H9 (cell line): ENCODE data around the gene PCGF3. TPM values are rescaled to one million over a fixed set of nuclear protein-coding genes. Genes with fewer than 3 reads are reported as not detected.

ENCODE experiments used
- DNase-seq: peaks from one replicate; pipeline ENCODE4 v3.0.0-alpha.2; 2017
- H2AFZ ChIP-seq: one replicate; pipeline ENCODE4 v1.6.1; 2013; ENCODE audit warnings: mild to moderate bottlenecking, low read length, control low read depth, moderate library complexity
- H2AK5ac ChIP-seq: 2 replicates; pipeline ENCODE4 v1.6.1; 2013; ENCODE audit warnings: low read length, control low read depth, mixed read lengths; ENCODE audit not compliant: insufficient read length
- H2BK120ac ChIP-seq: one replicate; pipeline ENCODE4 v1.6.1; 2013; ENCODE audit warnings: low read depth, mild to moderate bottlenecking, low read length, control low read depth, inconsistent platforms; ENCODE audit not compliant: poor library complexity, severe bottlenecking
- H2BK12ac ChIP-seq: 2 replicates; pipeline ENCODE4 v1.6.1; 2013; ENCODE audit warnings: low read length, control low read depth, mixed read lengths, low read depth; ENCODE audit not compliant: insufficient read length
- H2BK15ac ChIP-seq: 2 replicates; pipeline ENCODE4 v1.6.1; 2013; ENCODE audit warnings: low read depth, low read length, control low read depth
- H2BK20ac ChIP-seq: one replicate; pipeline ENCODE4 v1.6.1; 2013; ENCODE audit warnings: low read depth, mild to moderate bottlenecking, low read length, control low read depth, inconsistent platforms; ENCODE audit not compliant: poor library complexity, severe bottlenecking
- H2BK5ac ChIP-seq: 2 replicates; pipeline ENCODE4 v1.6.1; 2013; ENCODE audit warnings: low read length, control low read depth, mixed read lengths; ENCODE audit not compliant: insufficient read length
- H3K14ac ChIP-seq: 2 replicates; pipeline ENCODE4 v1.6.1; 2013; ENCODE audit warnings: low read length, control low read depth; ENCODE audit not compliant: insufficient read depth
- H3K18ac ChIP-seq: 2 replicates; pipeline ENCODE4 v1.6.1; 2013; ENCODE audit warnings: low read depth, mild to moderate bottlenecking, mixed read lengths, low read length, control low read depth; ENCODE audit not compliant: insufficient read length
- H3K23ac ChIP-seq: 2 replicates; pipeline ENCODE4 v1.6.1; 2013; ENCODE audit warnings: low read length, control low read depth, mixed read lengths, low read depth; ENCODE audit not compliant: insufficient read length
- H3K23me2 ChIP-seq: 2 replicates; pipeline ENCODE4 v1.6.1; 2013; ENCODE audit warnings: low read depth, mild to moderate bottlenecking, mixed read lengths, low read length, control low read depth; ENCODE audit not compliant: insufficient read length, poor library complexity, severe bottlenecking
- H3K27ac ChIP-seq: 2 replicates; pipeline ENCODE4 v1.5.1; 2013; ENCODE audit warnings: low read length, control low read depth, mixed read lengths, low read depth; ENCODE audit not compliant: insufficient read length
- H3K27me3 ChIP-seq: 2 replicates; pipeline ENCODE4 v1.6.1; 2013; ENCODE audit warnings: low read length, control low read depth, inconsistent platforms; ENCODE audit not compliant: insufficient read depth
- H3K4ac ChIP-seq: 2 replicates; pipeline ENCODE4 v1.6.1; 2013; ENCODE audit warnings: low read depth, mild to moderate bottlenecking, control low read depth, inconsistent platforms, low read length, moderate library complexity
- H3K4me1 ChIP-seq: 2 replicates; pipeline ENCODE4 v1.6.1; 2013; ENCODE audit warnings: low read length, control low read depth, inconsistent platforms; ENCODE audit not compliant: insufficient read depth
- H3K4me2 ChIP-seq: 2 replicates; pipeline ENCODE4 v1.6.1; 2013; ENCODE audit warnings: low read length, control low read depth, mixed read lengths; ENCODE audit not compliant: insufficient read length, insufficient read depth
- H3K56ac ChIP-seq: 2 replicates; pipeline ENCODE4 v1.6.1; 2013; ENCODE audit warnings: low read depth, mild to moderate bottlenecking, mixed read lengths, low read length, control low read depth; ENCODE audit not compliant: insufficient read length
- H3K79me1 ChIP-seq: 2 replicates; pipeline ENCODE4 v1.6.1; 2013; ENCODE audit warnings: low read depth, mild to moderate bottlenecking, moderate library complexity, low read length, control low read depth, inconsistent platforms; ENCODE audit not compliant: insufficient read depth, poor library complexity, severe bottlenecking
- H3K79me2 ChIP-seq: 2 replicates; pipeline ENCODE4 v1.6.1; 2013; ENCODE audit warnings: low read length, control low read depth, inconsistent platforms; ENCODE audit not compliant: insufficient read depth
- H3K9ac ChIP-seq: 2 replicates; pipeline ENCODE4 v1.6.1; 2013; ENCODE audit warnings: low read length, control low read depth, mixed read lengths; ENCODE audit not compliant: insufficient read length; ENCODE audit errors: extremely low read depth
- H3K9me3 ChIP-seq: one replicate; pipeline ENCODE4 v1.6.1; 2013; ENCODE audit warnings: low read depth, low read length, inconsistent platforms; ENCODE audit not compliant: control insufficient read depth
- H3T11ph ChIP-seq: one replicate; pipeline ENCODE4 v1.6.1; 2013; ENCODE audit warnings: mild to moderate bottlenecking, low read length, control low read depth, inconsistent platforms
- H4K20me1 ChIP-seq: one replicate; pipeline ENCODE4 v1.6.1; 2013; ENCODE audit not compliant: control insufficient read depth, insufficient read length, insufficient read depth
- H4K5ac ChIP-seq: 2 replicates; pipeline ENCODE4 v1.6.1; 2013; ENCODE audit warnings: low read depth, mild to moderate bottlenecking, mixed read lengths, low read length, control low read depth; ENCODE audit not compliant: insufficient read length
- H4K8ac ChIP-seq: replicated peaks from 2 replicates; pipeline ENCODE4 v1.6.1; 2013; ENCODE audit warnings: low read length, control low read depth, mixed read lengths, low read depth; ENCODE audit not compliant: insufficient read length
- H4K91ac ChIP-seq: 2 replicates; pipeline ENCODE4 v1.6.1; 2013; ENCODE audit warnings: low read depth, mild to moderate bottlenecking, moderate library complexity, mixed read lengths, low read length, control low read depth; ENCODE audit not compliant: insufficient read length
- H3K27ac Mint-ChIP-seq, 3 experiments: 2 replicates in 2 of 3; 3 replicates in 1 of 3; pipeline ENCODE4 v1.8.0; 2020 to 2021; ENCODE audit warnings: mixed read lengths in 3 of 3, mild to moderate bottlenecking in 1 of 3, moderate library complexity in 1 of 3
- H3K27me3 Mint-ChIP-seq: 2 replicates; pipeline ENCODE4 v1.8.0; 2021; ENCODE audit warnings: low read depth, mild to moderate bottlenecking, moderate library complexity, mixed read lengths
- H3K36me3 Mint-ChIP-seq, 3 experiments: 2 replicates in 2 of 3; 3 replicates in 1 of 3; pipeline ENCODE4 v1.8.0; 2020 to 2021; ENCODE audit warnings: low read depth in 3 of 3, mixed read lengths in 3 of 3; ENCODE audit not compliant: insufficient read depth in 1 of 3
- H3K4me1 Mint-ChIP-seq, 2 experiments: 2 replicates each; pipeline ENCODE4 v1.8.0; 2020; ENCODE audit warnings: mixed read lengths in 2 of 2
- H3K4me3 Mint-ChIP-seq, 2 experiments: 2 replicates in 1 of 2; 3 replicates in 1 of 2; pipeline ENCODE4 v1.8.0; 2020 to 2021; ENCODE audit warnings: mild to moderate bottlenecking in 2 of 2, mixed read lengths in 2 of 2, moderate library complexity in 1 of 2
- H3K9me3 Mint-ChIP-seq, 2 experiments: 2 replicates in 1 of 2; 3 replicates in 1 of 2; pipeline ENCODE4 v1.8.0; 2020; ENCODE audit warnings: mild to moderate bottlenecking in 2 of 2, mixed read lengths in 2 of 2, moderate library complexity in 1 of 2
- CTCF ChIP-seq: fragments of 200-600 bp; sonication (generic); conservative IDR thresholded peaks from 3 replicates; pipeline ENCODE4 v1.8.0; 2021; ENCODE audit warnings: antibody characterized with exemption, mild to moderate bottlenecking
- WGBS: extraction: QIAGEN DNeasy Blood & Tissue Kit; methylation state at CpG from one replicate; pipeline ENCODE4 v1.1.7; 2013; ENCODE audit warnings: missing lambda C conversion rate, low lambda C conversion rate, mixed read lengths; ENCODE audit not compliant: insufficient read length; ENCODE audit errors: extremely low coverage; 5-methylcytosine and 5-hydroxymethylcytosine counted together
- total RNA-seq: library from RNA; stranded (reverse); gene quantifications from 2 replicates; pipeline ENCODE4 v1.2.1, GENCODE V29; 2021

PCGF3 gene
- total RNA-seq, 1 experiment from 2014 or later = 43.1 TPM

GRCh38 chr4:656436-657337, 48.9 kb upstream of the PCGF3 start:
- no peak overlapping the region for H3T11ph ChIP-seq
- H3K4me3 Mint-ChIP-seq = no peak overlapping the region
- H4K8ac ChIP-seq = no peak overlapping the region
- H3K4me1 ChIP-seq = no peaks in the 10 kb centered on the region
- H3K27me3 Mint-ChIP-seq = peaks cover 2% of the 10 kb centered on the region
- H2BK15ac ChIP-seq = no peak overlapping the region
- H2AFZ ChIP-seq = no peak overlapping the region
- no peak overlapping the region for H3K18ac ChIP-seq
- no peaks in the 10 kb centered on the region for H3K23me2 ChIP-seq
- H2AK5ac ChIP-seq = no peak overlapping the region
- WGBS = no CpG with 5 or more reads among the region's 58 CpGs
- H4K91ac ChIP-seq = no peak overlapping the region
- no peak overlapping the region for H4K5ac ChIP-seq
- no peaks in the 10 kb centered on the region for H3K9me3 ChIP-seq
- H4K20me1 ChIP-seq = no peaks in the 10 kb centered on the region
- H3K79me2 ChIP-seq = no peaks in the 10 kb centered on the region
- H3K9ac ChIP-seq = no peak overlapping the region
- no peaks in the 10 kb centered on the region for H3K79me1 ChIP-seq
- H3K4me1 Mint-ChIP-seq = peaks cover 0 to 6% of the 10 kb centered on the region in 2 experiments; a peak in 2 of 4 replicates
- H3K27ac Mint-ChIP-seq = no peak overlapping the region
- H3K23ac ChIP-seq = no peak overlapping the region
- no peaks in the 10 kb centered on the region; a peak in 1 of 5 replicates for H3K9me3 Mint-ChIP-seq
- H2BK120ac ChIP-seq = no peak overlapping the region
- no peak overlapping the region for H3K27ac ChIP-seq
- peaks cover 0 to 2% (median 0%) of the 10 kb centered on the region in 3 experiments; a peak in 4 of 7 replicates for H3K36me3 Mint-ChIP-seq
- no peak overlapping the region for H3K4ac ChIP-seq
- H2BK5ac ChIP-seq = no peak overlapping the region
- no peak overlapping the region for H3K56ac ChIP-seq
- H2BK20ac ChIP-seq = no peak overlapping the region
- TF ChIP-seq CTCF = no peak
- no peak overlapping the region for H2BK12ac ChIP-seq
- DNase-seq = no peak
- no peak overlapping the region for H3K14ac ChIP-seq
- no peak overlapping the region for H3K4me2 ChIP-seq
- H3K27me3 ChIP-seq = no peaks in the 10 kb centered on the region
